Prostate gland (tissue), 2 donors: ENCODE measurements around the gene WDR88. TPM values are rescaled to one million over a fixed set of nuclear protein-coding genes. Genes with fewer than 3 reads are reported as not detected.

Source experiments
- DNase-seq: peaks from one replicate; pipeline ENCODE4 v3.0.0-alpha.2; 2019; ENCODE audit warnings: low spot score
- H3K27ac ChIP-seq, 2 donors: fragments of 200-600 bp; sonication (generic); 2 replicates each; pipeline ENCODE4 v1.5.1; 2017 to 2019
- H3K27me3 ChIP-seq: fragments of 200-600 bp; sonication (generic); replicated peaks from 2 replicates; pipeline ENCODE4 v1.5.1; 2019; ENCODE audit not compliant: insufficient read depth
- H3K36me3 ChIP-seq, 2 donors: fragments of 200-600 bp; sonication (generic); 1 replicate in 1 of 2; 2 replicates in 1 of 2; pipeline versions ENCODE4 v1.5.1 to v1.8.1; 2017 to 2019
- H3K4me1 ChIP-seq: fragments of 200-600 bp; sonication (generic); replicated peaks from 2 replicates; pipeline ENCODE4 v1.5.1; 2019
- H3K4me3 ChIP-seq, 2 donors: fragments of 200-600 bp; sonication (generic); 2 replicates each; pipeline ENCODE4 v1.5.1; 2017 to 2019
- H3K9me3 ChIP-seq: fragments of 200-600 bp; sonication (generic); 2 replicates; pipeline ENCODE4 v1.5.1; 2017
- CTCF ChIP-seq, 4 experiments: fragments of 200-600 bp in 2 of 4; fragments of 450-650 bp in 2 of 4; sonication (generic) in 2 of 4; IDR thresholded peaks; 1 replicate in 3 of 4; 2 replicates in 1 of 4; pipeline ENCODE4 v1.5.1; 2016 to 2019; ENCODE audit warnings: antibody characterized with exemption in 4 of 4, mild to moderate bottlenecking in 2 of 4, moderate library complexity in 2 of 4
- POLR2A ChIP-seq: fragments of 450-650 bp; IDR thresholded peaks from one replicate; pipeline ENCODE4 v1.6.1; 2016; ENCODE audit warnings: antibody characterized with exemption, mild to moderate bottlenecking
- POLR2AphosphoS5 ChIP-seq: sonication (generic); formaldehyde crosslinking; IDR thresholded peaks from one replicate; pipeline ENCODE4 v1.6.1; 2017; ENCODE audit warnings: antibody characterized with exemption
- WGBS: methylation state at CpG from one replicate; pipeline ENCODE4 v1.1.5; 2018; 5-methylcytosine and 5-hydroxymethylcytosine counted together
- intact Hi-C: fragments of 100-400 bp; cut with DNase I; formaldehyde crosslinking; loops from one replicate; pipeline ENCODE4 v1.14.2; 2022
- total RNA-seq, 2 donors: library from RNA; depleted of rRNA; stranded (reverse); fragments of >200 nt; gene quantifications; one replicate each; pipeline ENCODE4 v1.1.0, GENCODE V29; 2016

Gene WDR88
- total RNA-seq, 2 donors from 2014 or later, result 3.9 TPM; not detected in 1

- H3K27me3 ChIP-seq, result no peaks in the 10 kb centered on the region
- WGBS, result 56% methylated on average over 6 of the region's 6 CpGs
- H3K4me3 ChIP-seq, result no peak overlapping the region
- no peaks in the 10 kb centered on the region for H3K9me3 ChIP-seq
- no peak for TF ChIP-seq CTCF (IDR thresholded peaks at IDR 0.05)
- H3K27ac ChIP-seq, result no peak overlapping the region
- H3K4me1 ChIP-seq, result no peaks in the 10 kb centered on the region
- intact Hi-C loops, result no loop called here
- H3K36me3 ChIP-seq, result no peaks in the 10 kb centered on the region
- DNase-seq, result no peak
Observed at GRCh38 chr19:33214596-33214995, 82.7 kb downstream of the WDR88 start.

GRCh38 chr19:33215438-33216197 is 83.7 kb downstream of the WDR88 start:
- WGBS, result 93% methylated on average over 19 of the region's 19 CpGs
- H3K4me3 ChIP-seq, result no peak overlapping the region
- no peak for TF ChIP-seq POLR2A
- intact Hi-C loops, result no loop called here
- H3K9me3 ChIP-seq, result no peaks in the 10 kb centered on the region
- no peak overlapping the region for H3K27ac ChIP-seq
- no peaks in the 10 kb centered on the region for H3K27me3 ChIP-seq
- no peaks in the 10 kb centered on the region for H3K36me3 ChIP-seq
- no peak for DNase-seq
- H3K4me1 ChIP-seq, result no peaks in the 10 kb centered on the region

- Histone ChIP-seq H3K9me3 (no peaks in the 10 kb centered on the region), H3K4me1 (no peaks in the 10 kb centered on the region), H3K4me3 (no peak overlapping the region), H3K36me3 (no peaks in the 10 kb centered on the region), H3K27me3 (no peaks in the 10 kb centered on the region), H3K27ac (no peak overlapping the region)
- TF ChIP-seq POLR2AphosphoS5, result no peak
- no peak for TF ChIP-seq POLR2A
- WGBS, result 71% methylated on average over 12 of the region's 12 CpGs
- intact Hi-C loops, result no loop called here
- no peak for DNase-seq
Observed at GRCh38 chr19:33216198-33216830, 84.4 kb downstream of the WDR88 start.

GRCh38 chr19:33217881-33218280 is 86.0 kb downstream of the WDR88 start:
- Histone ChIP-seq H3K9me3 (no peaks in the 10 kb centered on the region), H3K36me3 (no peaks in the 10 kb centered on the region), H3K4me1 (no peaks in the 10 kb centered on the region), H3K27me3 (no peaks in the 10 kb centered on the region), H3K4me3 (no peak overlapping the region), H3K27ac (no peak overlapping the region)
- intact Hi-C loops, result no loop called here
- WGBS, result 89% methylated on average over 7 of the region's 8 CpGs
- TF ChIP-seq POLR2AphosphoS5, result no peak
- no peak for TF ChIP-seq CTCF (IDR thresholded peaks at IDR 0.05)
- TF ChIP-seq POLR2A, result no peak
- no peak for DNase-seq

- TF ChIP-seq CTCF (IDR thresholded peaks at IDR 0.05) (no peak), POLR2A (no peak)
- DNase-seq, result no peak
- Histone ChIP-seq H3K9me3 (no peaks in the 10 kb centered on the region), H3K36me3 (no peaks in the 10 kb centered on the region), H3K27me3 (no peaks in the 10 kb centered on the region), H3K4me3 (no peak overlapping the region), H3K4me1 (no peaks in the 10 kb centered on the region), H3K27ac (no peak overlapping the region)
- intact Hi-C loops, result no loop called here
- WGBS, result 47% methylated on average over 12 of the region's 12 CpGs
Observed at GRCh38 chr19:33219261-33219815, 87.4 kb downstream of the WDR88 start.
